HG03457 (cell line): ENCODE data around the gene SPEF2.
"Not testable (repeated sequence)": the region's sequence is repeated elsewhere in the genome, so short reads cannot be mapped to it uniquely, and the experiment has no call there.

ENCODE experiments used
- ATAC-seq: cut with Tn5 transposase; IDR thresholded peaks from one replicate; pipeline ENCODE4 v1.9.1; 2021; ENCODE audit warnings: moderate number of reproducible peaks; ENCODE audit not compliant: unreplicated experiment

Gene SPEF2

GRCh38 chr5:35852773-35853172 is 235.1 kb downstream of the SPEF2 start:
- ATAC-seq, result no peak

DNA sequence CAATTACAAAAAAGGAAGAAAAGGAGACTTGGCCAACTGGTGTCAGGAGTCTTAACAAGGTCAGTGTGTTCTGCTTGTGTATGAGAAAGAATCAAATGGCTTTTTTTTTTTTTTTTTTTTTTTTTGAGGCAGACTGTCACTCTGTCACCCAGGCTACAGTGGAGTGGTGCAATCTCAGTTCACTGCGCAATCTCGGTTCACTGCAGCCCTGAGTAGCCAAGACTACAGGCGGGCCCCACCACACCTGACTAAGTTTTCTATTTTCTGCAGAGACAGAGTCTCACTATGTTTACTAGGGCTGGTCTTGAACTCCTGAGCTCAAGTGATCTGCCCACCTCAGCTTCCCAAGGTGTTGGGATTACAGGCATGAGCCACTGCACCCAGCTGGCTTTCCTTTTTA is 236.0 kb downstream of the SPEF2 start:
- ATAC-seq, result no peak

- no peak for ATAC-seq
These were observed 236.6 kb downstream of the SPEF2 start for GRCh38 chr5:35854248-35854647.

DNA sequence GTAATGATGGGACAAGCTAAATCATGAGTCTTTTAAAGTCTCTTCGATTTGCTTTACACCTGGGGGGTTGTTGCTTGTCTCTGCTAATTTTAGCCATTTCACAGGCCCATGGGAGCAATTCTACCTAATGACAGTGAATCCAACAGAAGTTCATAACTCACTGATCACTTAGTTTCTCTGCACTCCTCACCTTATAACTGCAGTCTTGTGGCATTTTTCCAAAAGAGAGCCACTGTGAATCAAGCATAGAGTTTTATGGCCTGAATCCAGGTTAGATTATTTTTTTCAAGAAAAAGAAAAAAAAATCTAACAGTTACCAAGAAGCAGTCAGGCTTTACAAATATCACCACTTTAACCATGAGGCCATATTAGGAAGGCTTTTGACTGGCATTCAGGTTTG is 237.5 kb downstream of the SPEF2 start:
- ATAC-seq, result no peak

GRCh38 chr5:35856186-35856764 is 238.6 kb downstream of the SPEF2 start:
- not testable (repeated sequence) for ATAC-seq

DNA sequence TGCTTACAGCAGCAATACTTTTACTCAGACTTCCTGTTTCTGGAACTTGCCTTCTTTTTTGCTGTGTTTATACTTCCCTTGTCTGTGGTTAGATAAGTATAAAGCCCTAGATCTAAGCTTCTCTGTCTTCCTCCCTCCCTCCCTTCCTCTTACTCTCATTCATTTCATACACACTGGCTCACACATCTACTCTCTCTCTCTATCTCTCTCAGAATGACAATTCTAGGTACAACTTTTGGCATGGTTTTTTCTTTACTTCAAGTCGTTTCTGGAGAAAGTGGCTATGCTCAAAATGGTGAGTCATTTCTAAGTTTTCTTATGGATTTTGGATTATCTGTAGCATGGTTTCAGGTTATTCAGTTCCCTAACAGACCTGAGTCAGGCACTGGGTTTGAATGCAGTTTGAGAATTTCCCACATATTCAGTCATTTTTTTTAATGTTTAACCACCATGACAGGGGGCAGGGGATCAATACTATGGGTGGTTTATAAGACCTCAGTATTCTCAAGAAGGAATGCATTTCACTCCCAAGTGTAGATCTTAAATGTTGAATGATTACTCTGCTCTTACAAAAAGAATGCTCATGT is 239.2 kb downstream of the SPEF2 start, which contains the start of gene IL7R:
IL7R (plus strand) TSS at position 127 of the 587 bp plus-strand sequence; CDS start at position 214, 87 bp downstream.
- ATAC-seq, result no peak

- ATAC-seq, result no peak
These were observed 240.0 kb downstream of the SPEF2 start for GRCh38 chr5:35857606-35858205.

GRCh38 chr5:35859101-35859661 is 241.5 kb downstream of the SPEF2 start:
- ATAC-seq, result no peak

GRCh38 chr5:35860686-35861085 is 243.0 kb downstream of the SPEF2 start:
- no peak for ATAC-seq

- ATAC-seq, result no peak
These were observed 244.1 kb downstream of the SPEF2 start for GRCh38 chr5:35861718-35862117.

DNA sequence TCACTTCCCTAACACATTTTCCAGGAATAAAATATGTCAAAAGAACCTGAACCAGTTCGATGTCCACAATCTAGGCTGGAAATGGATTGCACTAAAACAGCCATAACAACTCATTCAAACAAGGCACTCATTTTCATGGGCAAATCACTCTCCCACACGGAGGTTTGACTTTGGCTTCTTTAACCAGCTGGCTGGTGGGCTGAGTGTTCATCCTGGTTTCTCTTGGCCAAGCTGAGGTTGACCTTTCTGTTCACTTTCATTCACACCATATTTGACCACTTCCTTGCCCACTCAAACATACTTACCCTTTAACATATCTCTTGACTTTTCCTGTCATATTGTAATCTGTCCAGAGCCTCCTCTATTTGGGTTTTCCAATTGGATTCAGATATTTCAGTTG is 244.5 kb downstream of the SPEF2 start:
- ATAC-seq, result no peak

DNA sequence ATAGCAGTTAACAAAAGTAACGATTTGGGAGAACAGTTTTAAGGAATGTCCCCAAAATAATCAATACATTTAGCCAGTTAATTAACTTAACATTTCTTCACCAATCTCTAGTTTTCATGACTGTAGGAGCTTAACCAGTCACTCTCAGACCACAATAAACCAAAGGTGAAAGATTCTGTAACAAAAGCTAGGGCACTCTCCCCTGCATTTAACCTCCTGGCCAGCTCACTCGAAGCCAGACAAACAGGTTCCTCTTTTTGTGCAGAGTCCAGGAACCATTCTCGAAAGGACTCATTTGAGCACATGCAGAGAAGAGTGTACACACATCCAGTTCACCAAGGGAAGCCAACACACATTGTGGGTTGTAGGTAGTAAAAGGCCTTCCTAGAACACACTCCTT is 245.5 kb downstream of the SPEF2 start:
- no peak for ATAC-seq
